Chondrocyte (in vitro differentiated cells): ENCODE results near the gene SPANXD. TPM values are rescaled to one million over a fixed set of nuclear protein-coding genes. Genes with fewer than 3 reads are reported as not detected.
"Not testable (repeated sequence)": the region's sequence is repeated elsewhere in the genome, so short reads cannot be mapped to it uniquely, and the experiment has no call there.

ENCODE experiments used
- DNase-seq: peaks from one replicate; pipeline ENCODE4 v3.0.0; 2021; ENCODE audit warnings: mixed read lengths, low spot score
- H3K27ac Mint-ChIP-seq: one replicate; pipeline ENCODE4 v1.8.0; 2021; ENCODE audit warnings: mild to moderate bottlenecking, moderate library complexity, mixed read lengths; ENCODE audit not compliant: unreplicated experiment
- H3K27me3 Mint-ChIP-seq: 2 replicates; pipeline ENCODE4 v1.8.0; 2021; ENCODE audit warnings: low read depth, mixed read lengths
- H3K36me3 Mint-ChIP-seq: 2 replicates; pipeline ENCODE4 v1.8.0; 2021; ENCODE audit warnings: low read depth, mixed read lengths
- H3K4me1 Mint-ChIP-seq: 2 replicates; pipeline ENCODE4 v1.8.0; 2021; ENCODE audit warnings: low read depth, mild to moderate bottlenecking, mixed read lengths
- H3K4me3 Mint-ChIP-seq: one replicate; pipeline ENCODE4 v1.8.0; 2021; ENCODE audit warnings: mild to moderate bottlenecking, moderate library complexity, mixed read lengths; ENCODE audit not compliant: unreplicated experiment
- H3K9me3 Mint-ChIP-seq: 2 replicates; pipeline ENCODE4 v1.8.0; 2021; ENCODE audit warnings: low read depth, mixed read lengths
- long read RNA-seq: library from polyadenylated mRNA; stranded (forward); transcript quantifications from one replicate; pipeline ENCODE4 v2.0.0, GENCODE V29; 2021
- total RNA-seq: library from RNA; stranded (reverse); gene quantifications from 3 replicates; pipeline ENCODE4 v1.2.1, GENCODE V29; 2021
- TF ChIP-seq, protein P1 (sequence below): fragments of 200-600 bp; sonication (generic); IDR thresholded peaks from 2 replicates; pipeline ENCODE4 v1.5.0; 2021; ENCODE audit warnings: antibody characterized with exemption, mild to moderate bottlenecking, moderate library complexity

The SPANXD gene, protein sequence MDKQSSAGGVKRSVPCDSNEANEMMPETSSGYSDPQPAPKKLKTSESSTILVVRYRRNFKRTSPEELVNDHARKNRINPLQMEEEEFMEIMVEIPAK
- total RNA-seq = not detected in 3 replicates
- long read RNA-seq = 0 reads

- not testable (repeated sequence) for DNase-seq, H3K4me1 Mint-ChIP-seq, H3K9me3 Mint-ChIP-seq, H3K36me3 Mint-ChIP-seq, H3K27ac Mint-ChIP-seq, H3K27me3 Mint-ChIP-seq, H3K4me3 Mint-ChIP-seq
These were observed at the start of gene SPANXD for GRCh38 chrX:141698639-141699038. TSS of gene SPANXD (minus strand) at chrX:141698739. CDS start at chrX:141698405, 334 bp downstream.

- H3K27ac Mint-ChIP-seq = no peak overlapping the region
- peaks cover 20% of the 10 kb centered on the region for H3K9me3 Mint-ChIP-seq
- no peaks in the 10 kb centered on the region for H3K27me3 Mint-ChIP-seq
- H3K36me3 Mint-ChIP-seq = no peaks in the 10 kb centered on the region
- TF ChIP-seq, protein P1, sequence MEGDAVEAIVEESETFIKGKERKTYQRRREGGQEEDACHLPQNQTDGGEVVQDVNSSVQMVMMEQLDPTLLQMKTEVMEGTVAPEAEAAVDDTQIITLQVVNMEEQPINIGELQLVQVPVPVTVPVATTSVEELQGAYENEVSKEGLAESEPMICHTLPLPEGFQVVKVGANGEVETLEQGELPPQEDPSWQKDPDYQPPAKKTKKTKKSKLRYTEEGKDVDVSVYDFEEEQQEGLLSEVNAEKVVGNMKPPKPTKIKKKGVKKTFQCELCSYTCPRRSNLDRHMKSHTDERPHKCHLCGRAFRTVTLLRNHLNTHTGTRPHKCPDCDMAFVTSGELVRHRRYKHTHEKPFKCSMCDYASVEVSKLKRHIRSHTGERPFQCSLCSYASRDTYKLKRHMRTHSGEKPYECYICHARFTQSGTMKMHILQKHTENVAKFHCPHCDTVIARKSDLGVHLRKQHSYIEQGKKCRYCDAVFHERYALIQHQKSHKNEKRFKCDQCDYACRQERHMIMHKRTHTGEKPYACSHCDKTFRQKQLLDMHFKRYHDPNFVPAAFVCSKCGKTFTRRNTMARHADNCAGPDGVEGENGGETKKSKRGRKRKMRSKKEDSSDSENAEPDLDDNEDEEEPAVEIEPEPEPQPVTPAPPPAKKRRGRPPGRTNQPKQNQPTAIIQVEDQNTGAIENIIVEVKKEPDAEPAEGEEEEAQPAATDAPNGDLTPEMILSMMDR = no peak
- H3K4me3 Mint-ChIP-seq = no peak overlapping the region
- no peak for DNase-seq
- H3K4me1 Mint-ChIP-seq = no peaks in the 10 kb centered on the region
These were observed 44.1 kb upstream of the SPANXD start for GRCh38 chrX:141742666-141743065.

DNA sequence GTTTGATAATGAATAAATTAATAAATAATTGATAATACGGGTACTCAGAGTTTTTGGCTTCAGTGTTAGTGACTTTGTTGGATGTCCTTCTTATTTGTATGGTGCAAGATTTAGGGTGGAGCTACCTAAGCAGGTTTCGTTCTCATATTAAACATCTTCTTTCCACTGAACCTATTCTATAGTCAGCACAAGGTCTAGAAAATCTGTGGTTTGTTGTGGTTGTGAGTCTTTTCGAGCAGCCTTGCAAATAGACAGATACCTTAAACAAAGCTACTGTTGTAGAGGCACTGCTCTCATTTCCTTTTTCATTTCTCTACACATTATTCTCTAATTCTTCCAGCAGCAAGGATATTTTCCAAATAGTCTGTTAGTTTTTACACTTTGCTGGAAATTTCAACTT lies 38.1 kb upstream of the SPANXD start:
- Mint-ChIP-seq H3K4me3 (no peak overlapping the region), H3K27ac (no peak overlapping the region), H3K36me3 (no peaks in the 10 kb centered on the region), H3K4me1 (no peaks in the 10 kb centered on the region), H3K27me3 (no peaks in the 10 kb centered on the region), H3K9me3 (peaks cover 12% of the 10 kb centered on the region)
- DNase-seq = no peak
- TF ChIP-seq, protein P1 = no peak

DNA sequence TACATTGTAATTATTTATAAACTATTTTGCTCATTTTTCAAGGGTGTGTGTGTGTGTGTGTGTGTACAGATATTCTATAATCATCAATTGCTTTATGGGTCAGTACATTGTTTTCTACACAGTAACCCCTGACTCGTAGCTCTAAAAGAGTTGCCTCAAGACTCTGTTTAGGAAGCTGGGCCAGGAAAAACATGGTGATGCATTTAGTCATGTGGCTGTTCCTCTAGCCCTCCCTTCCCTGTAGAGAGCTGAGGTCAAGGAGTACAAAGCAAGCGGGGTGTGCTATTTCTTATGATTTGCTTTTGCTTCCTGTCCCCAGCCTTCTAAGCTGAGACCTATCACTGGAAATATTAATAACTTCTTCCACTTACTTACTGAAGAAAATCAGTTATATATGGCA lies 34.8 kb upstream of the SPANXD start:
- no peaks in the 10 kb centered on the region for H3K36me3 Mint-ChIP-seq
- no peaks in the 10 kb centered on the region for H3K4me1 Mint-ChIP-seq
- H3K27me3 Mint-ChIP-seq = no peaks in the 10 kb centered on the region
- TF ChIP-seq, protein P1 = no peak
- no peak overlapping the region for H3K4me3 Mint-ChIP-seq
- H3K9me3 Mint-ChIP-seq = peaks cover 9% of the 10 kb centered on the region
- no peak overlapping the region for H3K27ac Mint-ChIP-seq
- no peak for DNase-seq

- H3K27me3 Mint-ChIP-seq = no peaks in the 10 kb centered on the region
- no peak overlapping the region for H3K4me3 Mint-ChIP-seq
- H3K4me1 Mint-ChIP-seq = no peaks in the 10 kb centered on the region
- no peaks in the 10 kb centered on the region for H3K36me3 Mint-ChIP-seq
- no peak overlapping the region for H3K27ac Mint-ChIP-seq
- H3K9me3 Mint-ChIP-seq = peaks cover 7% of the 10 kb centered on the region
- DNase-seq = no peak
- TF ChIP-seq, protein P1 = no peak
These were observed 33.5 kb upstream of the SPANXD start for GRCh38 chrX:141732031-141732430.

DNA sequence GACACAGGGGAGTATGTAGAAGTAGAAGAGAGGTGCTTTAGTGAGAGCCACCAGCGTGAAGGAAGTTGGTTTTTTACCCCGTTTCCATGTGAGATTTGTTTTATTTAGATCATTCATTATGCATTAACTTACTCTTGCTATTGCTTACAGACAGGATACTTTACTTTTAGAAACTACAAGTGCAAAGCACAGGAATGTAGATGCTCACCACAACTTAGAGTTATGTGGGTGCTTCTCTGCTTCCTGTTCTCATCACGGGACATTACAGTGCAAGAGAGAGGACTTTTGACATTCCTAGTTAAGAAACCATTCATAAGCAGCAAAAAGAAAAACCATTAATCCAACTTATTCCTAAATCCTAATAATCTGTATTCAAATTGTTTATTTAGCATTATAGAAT lies 25.6 kb upstream of the SPANXD start:
- TF ChIP-seq, protein P1 = no peak
- no peak overlapping the region for H3K4me3 Mint-ChIP-seq
- DNase-seq = no peak
- peaks cover 14% of the 10 kb centered on the region for H3K9me3 Mint-ChIP-seq
- H3K4me1 Mint-ChIP-seq = no peaks in the 10 kb centered on the region
- H3K36me3 Mint-ChIP-seq = no peaks in the 10 kb centered on the region
- no peaks in the 10 kb centered on the region for H3K27me3 Mint-ChIP-seq
- no peak overlapping the region for H3K27ac Mint-ChIP-seq
